SH-SY5Y (cell line): ENCODE measurements around the gene GPSM1.

Experiments used
- GATA2 ChIP-seq: IDR thresholded peaks from 2 replicates; pipeline ENCODE4 v1.6.1; 2011; ENCODE audit warnings: mild to moderate bottlenecking, low read depth, low read length
- GATA3 ChIP-seq: IDR thresholded peaks from 2 replicates; pipeline ENCODE4 v1.6.1; 2011; ENCODE audit warnings: low read depth, mild to moderate bottlenecking, low read length, moderate library complexity

Gene GPSM1

DNA sequence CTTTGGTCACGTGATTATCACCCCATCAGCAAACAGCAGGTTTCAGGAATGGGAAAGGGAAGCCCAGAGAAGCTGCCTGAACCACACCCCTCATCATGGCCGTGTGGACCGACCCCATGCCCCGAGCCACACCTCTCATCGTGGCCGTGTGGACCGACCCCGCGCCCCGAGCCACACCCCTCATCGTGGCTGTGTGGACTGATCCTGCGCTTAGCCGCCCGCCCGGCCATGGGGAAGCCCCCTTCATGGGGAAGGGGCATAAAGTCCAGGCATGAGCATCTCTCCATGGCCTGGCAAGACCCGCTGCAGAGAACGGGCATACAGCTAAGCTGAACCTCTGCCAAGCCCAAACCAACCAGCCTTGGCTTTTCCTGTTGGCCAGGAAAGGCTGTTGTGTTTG, 66.2 kb downstream of the GPSM1 start:
- no peak for TF ChIP-seq GATA2
- TF ChIP-seq GATA3 = no peak

- TF ChIP-seq GATA3 = no peak
- no peak for TF ChIP-seq GATA2
These were observed 67.1 kb downstream of the GPSM1 start for GRCh38 chr9:136394312-136395019.

- no peak for TF ChIP-seq GATA2
- TF ChIP-seq GATA3 = no peak
These were observed 67.6 kb downstream of the GPSM1 start for GRCh38 chr9:136395020-136395340.

DNA sequence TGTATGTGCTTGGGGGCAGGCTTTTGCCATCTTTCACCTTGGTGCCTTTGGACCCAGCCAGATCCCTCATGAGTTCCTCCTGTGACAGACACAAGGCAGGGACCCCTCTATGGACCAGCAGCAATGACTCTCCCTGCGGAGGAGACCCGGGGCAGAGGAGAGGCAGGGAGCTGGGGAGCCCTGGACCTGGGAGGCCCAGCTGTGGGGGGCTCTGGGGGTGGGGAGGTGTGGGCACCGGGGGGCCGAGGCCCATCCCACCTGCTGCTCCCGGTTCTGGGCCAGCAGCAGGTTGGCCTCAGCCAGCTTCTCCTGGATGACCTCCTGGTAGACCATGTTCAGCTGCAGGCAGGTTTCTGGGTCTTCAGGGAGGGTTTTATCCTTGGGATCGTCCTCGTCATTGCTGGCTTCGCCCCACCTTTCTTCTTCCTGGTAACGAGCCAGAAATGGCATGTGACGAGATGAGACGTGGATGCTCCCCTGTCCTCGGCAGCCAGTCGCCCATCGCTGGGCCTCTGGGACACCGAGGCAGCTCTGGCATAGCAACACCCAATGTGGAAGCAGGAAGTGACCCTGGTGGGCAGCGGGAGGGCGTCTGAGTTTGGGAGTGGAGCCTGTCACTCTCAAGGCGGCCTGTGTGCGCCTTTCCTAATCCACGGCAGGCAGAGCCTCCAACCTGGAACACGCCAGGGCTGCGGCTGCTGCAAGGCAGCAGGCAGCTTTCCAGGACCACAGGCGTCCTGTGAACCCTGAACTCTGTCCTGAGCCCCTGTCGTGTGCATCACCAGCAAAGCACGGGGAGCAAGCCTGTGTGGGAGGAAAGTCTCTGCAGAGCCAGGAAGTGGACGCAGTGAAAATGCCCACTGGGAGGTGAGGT, 68.2 kb downstream of the GPSM1 start:
- TF ChIP-seq GATA2 = no peak
- TF ChIP-seq GATA3 = no peak

- no peak for TF ChIP-seq GATA3
- no peak for TF ChIP-seq GATA2
These were observed 68.8 kb downstream of the GPSM1 start for GRCh38 chr9:136396219-136396515.

- TF ChIP-seq GATA3 (no peak), GATA2 (no peak)
These were observed 70.3 kb downstream of the GPSM1 start for GRCh38 chr9:136397643-136398042.

DNA sequence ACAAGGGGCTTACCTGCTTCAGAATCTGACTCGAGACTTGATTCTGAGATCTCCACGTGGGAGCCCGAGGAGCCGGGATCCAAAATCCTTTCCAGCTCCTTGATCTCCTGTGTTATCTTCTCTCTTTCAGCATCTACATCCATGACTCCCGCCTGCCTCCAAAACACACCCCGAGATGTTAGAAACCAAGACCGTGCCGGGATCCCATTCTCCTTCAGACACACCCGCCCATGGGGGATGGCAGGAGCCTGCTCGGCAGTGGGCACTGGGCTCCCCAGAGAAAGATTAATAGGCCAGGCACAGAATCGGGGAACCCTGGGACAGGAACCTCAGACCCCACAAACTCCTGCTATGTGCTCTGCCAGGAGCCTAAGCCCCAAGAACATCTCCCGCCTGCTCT, 70.9 kb downstream of the GPSM1 start:
- no peak for TF ChIP-seq GATA3
- no peak for TF ChIP-seq GATA2

- TF ChIP-seq GATA3 (no peak), GATA2 (no peak)
These were observed 72.1 kb downstream of the GPSM1 start for GRCh38 chr9:136399176-136400037.

DNA sequence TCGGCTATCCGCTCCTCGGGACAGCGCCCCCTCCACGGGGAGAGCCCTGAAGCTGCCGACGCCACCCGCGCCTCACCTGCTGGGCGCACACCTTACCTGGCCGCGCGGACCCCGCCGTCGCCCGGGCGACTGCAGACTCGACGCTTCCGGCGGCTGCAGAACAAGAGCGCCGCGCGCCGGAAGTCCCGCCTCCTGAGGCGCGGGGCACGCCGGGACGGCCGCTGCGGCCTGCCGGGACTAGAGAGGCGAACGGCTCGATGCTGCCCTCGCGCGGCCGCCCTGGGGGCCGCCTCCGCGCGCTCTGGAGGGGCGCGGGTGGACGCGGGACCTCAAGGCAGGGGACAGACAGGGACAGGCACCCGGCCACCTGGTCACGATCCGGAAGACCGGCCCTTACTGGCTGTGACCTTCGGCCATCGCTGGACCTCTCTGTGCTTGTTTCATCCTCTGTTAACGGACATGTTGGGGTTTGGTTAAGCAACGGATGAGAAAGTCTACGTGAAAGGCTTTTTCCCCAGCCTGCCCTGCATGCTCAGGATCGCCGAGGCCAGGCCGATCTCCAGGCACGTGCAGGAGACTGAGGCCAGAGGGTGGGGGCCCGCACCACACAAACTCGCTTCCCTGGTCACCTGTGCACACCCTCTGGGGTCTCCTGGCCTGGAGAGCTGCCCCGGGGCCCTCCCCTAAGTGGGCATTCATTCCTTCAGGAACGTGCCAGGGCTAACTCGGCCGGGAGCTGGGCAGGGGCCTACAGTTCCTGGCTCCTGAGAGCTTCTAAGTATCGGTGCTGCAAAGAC, 72.9 kb downstream of the GPSM1 start, which contains the start of gene SNAPC4:
Gene SNAPC4 (minus strand): TSS at position 133 of the 797 bp plus-strand sequence. CDS start 1,742 bp downstream, outside the sequence.
- TF ChIP-seq GATA3 (no peak), GATA2 (no peak)

- TF ChIP-seq GATA3 (no peak), GATA2 (no peak)
These were observed 74.0 kb downstream of the GPSM1 start for GRCh38 chr9:136401173-136401922.

GRCh38 chr9:136402067-136402466, 74.7 kb downstream of the GPSM1 start:
- no peak for TF ChIP-seq GATA3
- no peak for TF ChIP-seq GATA2

GRCh38 chr9:136403538-136403914, 76.2 kb downstream of the GPSM1 start:
- TF ChIP-seq GATA2 (no peak), GATA3 (no peak)

DNA sequence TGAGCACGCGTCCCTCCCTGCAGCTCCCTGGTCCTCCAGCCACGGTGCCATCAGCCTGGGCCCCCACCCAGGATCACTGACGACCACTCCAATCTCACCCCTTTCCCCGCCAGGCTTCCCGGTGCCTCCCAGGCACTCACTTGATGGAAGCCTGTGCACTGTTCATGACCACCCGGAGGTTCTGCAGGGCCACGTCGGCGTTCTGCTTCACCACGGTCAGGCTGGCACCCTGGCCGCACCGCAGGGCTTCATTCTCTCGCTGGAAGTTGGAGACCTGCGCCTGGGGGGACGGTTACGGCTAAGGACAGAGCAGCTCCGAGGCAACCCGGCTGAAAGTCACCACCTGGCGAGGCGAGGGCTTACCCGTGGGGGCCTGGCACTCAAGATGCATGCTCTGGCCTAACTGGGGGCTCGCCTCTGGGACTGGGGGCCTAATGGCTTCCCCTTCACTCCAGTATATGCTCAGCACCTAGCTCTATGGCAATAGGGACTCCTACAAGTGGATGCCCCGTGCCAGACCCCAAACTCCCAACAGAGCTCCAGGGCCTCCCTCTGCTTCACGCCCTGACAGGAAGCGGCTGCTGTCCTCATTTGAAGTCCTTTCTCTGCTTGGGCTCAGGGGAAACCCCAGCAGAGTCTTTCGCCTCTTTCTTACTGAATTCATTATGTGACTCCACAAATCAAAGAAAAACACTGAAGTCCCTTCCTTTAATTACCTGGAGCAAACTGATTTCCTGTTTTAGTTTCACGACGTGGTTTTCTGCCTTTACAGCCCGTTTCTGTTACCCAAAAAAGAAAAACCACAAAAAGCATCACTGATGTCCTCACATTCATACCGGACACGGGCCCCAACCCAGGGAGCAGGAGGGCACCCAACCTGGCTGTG, 76.8 kb downstream of the GPSM1 start:
- TF ChIP-seq GATA2 = no peak
- TF ChIP-seq GATA3 = no peak
